Hematopoietic multipotent progenitor cell (in vitro differentiated cells): ENCODE results near the gene MGAT4A. TPM values are rescaled to one million over a fixed set of nuclear protein-coding genes. Genes with fewer than 3 reads are reported as not detected.
"Not testable (repeated sequence)": the region's sequence is repeated elsewhere in the genome, so short reads cannot be mapped to it uniquely, and the experiment has no call there.

Source experiments
- DNase-seq, 3 donors: peaks; one replicate each; pipeline ENCODE4 v3.0.0-alpha.2; 2011 to 2015; ENCODE audit warnings: low read depth in 2 of 3, low spot score in 2 of 3
- total RNA-seq: library from RNA; depleted of rRNA; stranded (reverse); fragments of >200 nt; gene quantifications from one replicate; pipeline ENCODE4 v1.2.3, GENCODE V29; 2012

Gene MGAT4A
- total RNA-seq, 1 donor, result 6.7 TPM

DNA sequence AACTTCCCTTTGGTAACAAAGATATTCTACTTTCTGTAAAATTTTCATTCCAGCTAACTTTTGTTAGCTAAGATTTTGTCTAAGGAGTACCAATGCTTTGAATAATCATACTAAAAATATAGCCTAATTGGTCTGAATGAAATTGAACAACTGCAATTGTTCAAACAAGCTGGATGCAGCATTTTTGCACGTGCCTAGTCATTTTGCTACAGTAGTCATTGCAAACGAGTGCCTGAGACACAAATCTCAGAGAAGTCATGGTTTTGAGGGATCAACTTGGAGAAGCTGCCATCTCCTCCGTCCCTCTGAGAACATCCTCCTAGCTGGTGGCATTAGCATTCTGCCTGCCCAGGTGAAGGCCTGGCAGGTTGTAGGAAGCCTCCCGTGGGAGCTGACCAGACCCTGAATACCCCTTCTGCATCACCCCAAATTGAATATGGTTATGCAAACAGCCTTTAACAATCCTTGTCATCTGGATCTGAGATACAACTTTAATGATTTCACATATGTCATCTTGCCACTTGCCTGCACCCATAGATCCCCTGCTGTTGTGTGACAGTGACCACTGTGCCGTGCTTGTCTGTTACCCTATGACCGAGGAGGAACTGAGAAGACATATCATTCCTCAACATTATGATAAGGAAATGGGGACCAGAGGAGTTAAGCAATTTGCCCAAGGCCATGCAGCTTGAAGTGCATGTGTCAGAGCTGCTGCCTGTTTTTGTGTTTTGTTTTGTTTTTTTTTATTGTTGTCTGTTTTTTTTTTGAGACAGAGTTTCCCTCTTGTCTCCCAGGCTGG is 29.1 kb upstream of the MGAT4A start:
- no peak for DNase-seq

- DNase-seq, result peak in 1 of 3 donors; percentile 75
Measured at GRCh38 chr2:98759338-98759737, 28.4 kb upstream of the MGAT4A start.

DNA sequence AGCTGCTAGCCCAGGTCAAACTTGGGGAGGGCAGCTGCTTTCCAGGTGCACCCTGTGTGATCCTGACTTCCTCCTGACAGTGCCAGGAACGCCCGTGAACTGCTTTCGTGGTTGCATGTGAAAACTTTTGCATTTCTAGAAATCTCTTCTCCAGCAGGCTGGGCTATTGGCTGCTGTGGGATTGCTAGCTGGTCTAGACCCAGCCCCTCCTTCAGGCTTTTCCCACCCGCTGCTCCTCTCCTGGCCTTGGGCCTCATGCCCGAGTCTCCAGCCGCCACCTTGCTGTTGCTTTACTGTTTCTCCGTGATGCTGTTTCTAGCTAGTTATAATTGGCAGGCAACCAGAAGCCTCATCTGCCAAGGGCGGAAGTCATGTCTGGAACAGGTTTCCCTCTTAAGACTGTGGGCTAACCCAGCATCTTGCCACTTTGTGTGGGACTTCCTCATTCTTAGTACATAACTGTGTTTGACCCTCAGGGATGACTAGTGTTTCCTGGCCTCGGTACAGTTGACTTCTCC is 27.0 kb upstream of the MGAT4A start:
- DNase-seq, result peak in 2 of 3 donors; percentile 93 to 97

- DNase-seq, result no peak
Measured at GRCh38 chr2:98753801-98754200, 22.9 kb upstream of the MGAT4A start.

DNA sequence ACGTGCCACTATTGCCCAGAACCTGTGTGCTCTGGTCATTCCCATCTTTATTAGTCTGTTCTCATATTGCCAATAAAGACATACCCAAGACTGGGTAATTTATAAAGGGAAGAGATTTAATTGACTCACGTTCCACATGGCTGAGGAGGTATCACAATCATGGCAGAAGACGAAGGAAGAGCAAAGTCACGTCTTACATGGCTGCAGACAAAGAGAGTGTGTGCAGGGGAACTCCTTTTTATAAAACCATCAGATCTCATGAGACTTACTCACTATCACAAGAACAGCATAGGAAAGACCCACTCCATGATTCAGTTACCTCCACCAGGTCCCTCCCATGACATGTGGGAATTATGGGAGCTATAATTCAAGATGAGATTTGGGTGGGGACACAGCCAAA is 21.8 kb upstream of the MGAT4A start:
- DNase-seq, result not testable (repeated sequence)

DNA sequence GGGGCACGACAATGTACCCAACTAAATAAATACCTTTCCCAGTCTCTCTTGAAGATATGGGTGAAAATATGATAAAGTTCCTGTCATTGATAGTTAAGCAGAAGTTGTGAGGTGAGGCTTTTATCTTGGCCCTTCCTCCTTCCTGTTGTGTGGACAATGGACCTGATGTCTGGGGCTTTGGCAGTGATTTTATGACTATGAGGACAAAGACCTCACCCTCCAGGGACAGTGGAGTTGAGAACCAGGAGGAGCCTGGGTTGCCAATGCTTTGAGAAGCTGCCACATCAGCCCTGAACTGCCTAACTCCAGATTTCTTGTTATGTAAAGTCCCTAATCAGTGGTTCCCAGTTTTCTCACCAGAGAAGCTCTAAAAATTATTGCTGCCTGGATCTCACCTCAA is 20.8 kb upstream of the MGAT4A start:
- DNase-seq, result no peak

DNA sequence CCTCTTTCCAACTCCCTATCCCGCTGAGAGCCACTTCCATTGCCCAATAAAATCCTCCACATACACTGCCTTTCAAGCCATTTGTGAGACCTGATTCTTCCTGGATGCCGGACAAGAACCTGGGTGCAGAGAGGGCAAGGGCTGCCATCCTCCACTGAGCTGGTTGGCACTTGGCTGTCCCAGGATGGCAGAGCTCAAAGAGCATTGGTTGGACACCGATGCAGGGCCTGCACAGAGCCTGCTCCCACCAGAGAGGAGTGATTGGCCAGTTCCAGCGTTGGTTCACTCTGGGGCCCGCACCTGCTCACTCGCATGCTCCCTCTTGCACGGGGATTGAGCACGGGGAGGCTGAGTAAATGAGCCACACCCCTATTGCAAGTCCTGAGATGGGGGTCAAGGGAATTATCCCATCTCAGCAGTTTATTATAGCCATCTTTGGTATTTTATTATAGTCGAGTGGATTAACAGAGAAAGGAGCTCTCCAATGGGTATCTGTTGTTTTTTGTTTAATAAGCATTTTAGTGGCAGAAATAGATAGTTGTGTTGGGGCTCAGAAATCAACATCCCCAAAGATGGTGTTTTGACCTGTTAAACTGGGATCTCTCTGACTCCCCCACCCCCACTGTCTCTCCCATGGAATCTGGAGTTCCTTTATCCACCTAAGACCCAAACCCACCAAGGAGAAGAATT is 19.8 kb upstream of the MGAT4A start:
- DNase-seq, result no peak

DNA sequence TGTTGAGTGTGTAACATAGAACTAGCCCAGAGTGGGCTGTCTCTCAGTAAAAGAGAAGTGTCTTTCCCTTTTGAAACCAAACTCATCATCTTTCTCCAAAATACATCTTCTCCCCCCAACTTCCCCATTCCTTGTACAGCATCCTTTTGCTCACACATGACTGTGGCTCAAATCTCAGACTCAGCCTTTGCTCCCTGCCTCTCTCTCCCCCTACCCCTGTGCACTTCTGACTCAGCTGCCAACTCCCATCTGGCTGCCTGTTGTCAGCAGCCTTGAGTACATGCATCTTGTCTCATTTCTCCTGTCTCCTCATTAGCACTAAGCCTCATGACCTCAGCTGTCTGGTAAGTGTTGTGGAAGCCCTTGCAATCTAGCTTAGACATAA is 18.1 kb upstream of the MGAT4A start:
- DNase-seq, result peak in 1 of 3 donors; percentile 72

DNA sequence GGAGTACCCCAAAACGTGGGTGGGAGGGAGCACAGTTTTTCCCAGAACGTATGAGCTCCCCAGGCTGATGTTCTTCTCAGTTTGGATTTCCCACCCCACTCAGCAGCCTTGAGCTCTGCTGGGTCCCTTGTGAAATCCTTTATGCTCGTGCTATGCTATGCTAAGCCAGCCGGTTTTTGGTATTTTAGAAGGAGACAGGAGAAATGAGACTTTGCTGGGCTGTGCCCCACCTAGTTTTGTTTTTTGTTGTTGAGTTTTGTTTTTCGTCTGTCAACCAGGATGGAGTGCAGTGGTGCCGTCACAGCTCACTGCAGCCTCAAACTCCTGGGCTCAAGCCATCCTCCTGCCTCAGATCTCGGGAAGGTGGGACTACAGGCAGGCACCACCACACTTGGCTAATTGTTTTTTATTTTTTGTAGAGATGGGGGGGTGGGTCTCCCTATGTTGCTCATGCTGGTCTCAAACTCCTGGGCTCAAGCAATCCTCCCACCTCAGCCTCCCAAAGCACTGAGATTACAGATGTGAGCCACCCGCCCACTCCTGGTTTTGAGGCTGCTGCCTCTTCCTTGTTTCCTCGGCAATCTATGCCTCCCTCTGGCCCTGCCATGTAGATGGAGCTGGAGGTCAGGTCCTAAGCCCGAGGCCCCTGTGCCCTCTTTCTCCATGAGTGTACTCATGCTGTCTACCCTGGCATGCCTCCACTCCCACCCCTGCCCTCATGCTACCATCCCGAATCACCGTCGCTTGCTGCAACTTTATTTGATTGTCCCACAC is 17.5 kb upstream of the MGAT4A start:
- DNase-seq, result no peak

- no peak for DNase-seq
Measured at GRCh38 chr2:98747888-98748287, 17.0 kb upstream of the MGAT4A start.

DNA sequence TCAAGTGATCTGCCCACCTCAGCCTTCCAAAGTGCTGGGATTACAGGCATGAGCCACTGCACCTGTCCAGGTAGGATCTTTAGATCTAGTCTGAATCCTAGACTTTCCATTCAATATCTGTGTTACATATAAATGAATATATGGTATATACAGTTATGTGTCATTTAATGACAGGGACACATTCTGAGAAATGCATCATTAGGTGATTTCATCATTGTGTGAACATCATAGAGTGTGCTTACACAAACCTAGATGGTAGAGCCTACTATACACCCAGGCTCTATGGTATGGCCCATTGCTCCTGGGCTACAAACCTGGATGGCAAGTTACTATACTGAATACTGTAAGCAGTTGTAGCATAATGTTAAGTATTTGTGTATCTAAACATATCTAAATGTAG is 15.5 kb upstream of the MGAT4A start:
- no peak for DNase-seq

GRCh38 chr2:98744595-98744994 is 13.7 kb upstream of the MGAT4A start:
- DNase-seq, result no peak

- no peak for DNase-seq
Measured at GRCh38 chr2:98743835-98744234, 12.9 kb upstream of the MGAT4A start.

DNA sequence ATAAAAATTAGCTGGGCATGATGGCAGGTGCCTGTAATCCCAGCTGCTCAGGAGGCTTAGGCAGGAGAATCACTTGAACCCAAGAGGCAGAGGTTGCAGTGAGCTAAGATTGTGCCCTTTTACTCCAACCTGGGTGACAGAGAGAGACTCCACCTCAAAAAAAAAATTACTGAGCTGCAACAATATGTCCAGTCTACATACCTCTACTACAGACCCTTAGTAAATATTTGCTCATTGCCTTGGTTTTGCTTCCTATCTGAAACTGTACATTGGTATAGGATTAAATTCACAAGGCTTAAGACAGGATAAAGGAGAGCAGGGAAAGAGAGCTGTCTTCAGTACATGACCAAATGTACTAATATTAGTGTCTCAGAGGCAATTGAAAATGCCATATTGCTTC is 8.1 kb upstream of the MGAT4A start:
- no peak for DNase-seq

DNA sequence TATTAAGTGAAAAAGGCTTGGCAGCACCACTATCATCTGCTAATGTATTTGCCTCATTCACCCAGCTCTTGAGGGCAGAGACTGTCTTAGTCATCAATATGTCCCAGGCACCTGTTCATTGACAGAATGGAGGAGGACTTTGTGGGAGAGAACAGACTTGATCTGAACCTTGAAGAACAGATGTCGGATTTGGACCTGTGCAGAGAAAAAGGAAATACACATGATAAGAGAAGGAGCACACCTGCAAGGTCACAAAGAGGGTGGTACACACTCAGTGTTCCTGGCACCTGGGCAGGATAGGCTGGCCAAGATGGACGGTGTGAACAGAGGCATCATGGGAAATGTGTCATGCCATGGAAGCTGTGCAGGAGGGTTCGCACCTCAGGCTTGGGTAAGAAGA is 7.4 kb upstream of the MGAT4A start:
- DNase-seq, result no peak

GRCh38 chr2:98737848-98738247 is 6.9 kb upstream of the MGAT4A start:
- no peak for DNase-seq

DNA sequence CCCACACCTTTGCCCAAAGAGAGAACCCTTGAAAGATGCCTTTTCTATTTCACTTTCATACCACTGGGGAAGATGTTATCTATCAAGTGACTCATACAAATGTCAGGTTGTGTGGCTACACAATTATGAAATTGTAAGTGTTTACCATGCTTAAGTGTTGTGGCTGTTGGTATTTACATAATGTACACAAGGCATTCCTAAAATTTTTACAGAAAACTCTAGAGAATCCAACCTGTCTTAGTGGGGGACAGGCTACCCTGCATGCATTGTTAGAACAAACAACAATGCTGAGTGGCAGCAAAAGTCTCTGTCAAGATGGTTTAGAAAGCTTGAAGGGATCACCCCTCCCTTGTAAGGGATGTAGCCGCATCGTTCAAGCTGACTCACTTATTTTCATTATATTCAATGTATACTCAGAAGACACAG is 5.5 kb upstream of the MGAT4A start:
- no peak for DNase-seq

GRCh38 chr2:98734823-98735260 is 3.9 kb upstream of the MGAT4A start:
- no peak for DNase-seq

GRCh38 chr2:98734162-98734561 is 3.2 kb upstream of the MGAT4A start:
- DNase-seq, result peak in 1 of 3 donors; percentile 55

GRCh38 chr2:98732430-98733051 is 1.6 kb upstream of the MGAT4A start:
- no peak for DNase-seq

- no peak for DNase-seq
Measured at GRCh38 chr2:98731894-98732349, 990 bp upstream of the MGAT4A start.
